Measurements from ENCODE around the gene SPINT3. TPM values are rescaled to one million over a fixed set of nuclear protein-coding genes. Genes with fewer than 3 reads are reported as not detected.

Gene SPINT3, protein sequence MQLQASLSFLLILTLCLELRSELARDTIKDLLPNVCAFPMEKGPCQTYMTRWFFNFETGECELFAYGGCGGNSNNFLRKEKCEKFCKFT
- total RNA-seq, result not detected

DNA sequence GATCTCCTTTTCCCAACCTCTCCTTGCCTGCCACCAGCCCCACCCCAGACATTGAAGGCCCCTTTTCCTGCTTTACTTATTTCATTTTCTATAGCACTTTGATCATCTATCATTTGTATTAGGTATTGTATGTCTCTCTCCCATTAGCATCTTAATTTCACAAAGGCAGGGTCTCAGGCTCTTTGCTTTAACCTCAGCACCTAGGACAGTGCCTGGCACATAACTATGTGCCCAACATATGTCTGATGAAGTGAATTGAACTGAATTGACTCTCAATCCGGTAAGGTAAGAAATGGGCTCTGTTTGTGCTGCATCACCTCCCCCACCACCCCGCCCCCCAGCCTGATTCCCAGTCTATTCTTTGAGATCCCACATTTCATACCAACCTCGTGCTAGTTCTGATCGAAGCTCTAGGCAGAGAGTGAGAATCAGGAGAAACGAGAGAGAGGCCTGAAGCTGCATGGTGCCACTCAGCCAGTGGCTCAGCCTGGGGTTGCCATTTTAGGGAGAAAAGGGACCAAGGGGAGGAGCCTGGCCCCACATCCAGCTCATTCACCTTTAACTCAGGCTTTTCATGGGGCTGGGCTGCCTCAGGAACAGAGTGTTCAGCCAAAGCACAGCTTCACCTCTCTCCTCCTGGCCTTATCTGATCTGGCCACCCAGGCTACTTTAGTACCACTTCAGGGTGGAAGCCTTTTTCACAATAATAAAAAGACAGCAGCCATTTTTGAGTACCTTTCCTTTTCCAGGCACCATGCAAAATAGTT is at the start of gene SPINT3:
SPINT3 (minus strand) TSS at position 476 of the 767 bp plus-strand sequence; CDS start at position 462, 14 bp downstream.
- TF ChIP-seq, protein P1, sequence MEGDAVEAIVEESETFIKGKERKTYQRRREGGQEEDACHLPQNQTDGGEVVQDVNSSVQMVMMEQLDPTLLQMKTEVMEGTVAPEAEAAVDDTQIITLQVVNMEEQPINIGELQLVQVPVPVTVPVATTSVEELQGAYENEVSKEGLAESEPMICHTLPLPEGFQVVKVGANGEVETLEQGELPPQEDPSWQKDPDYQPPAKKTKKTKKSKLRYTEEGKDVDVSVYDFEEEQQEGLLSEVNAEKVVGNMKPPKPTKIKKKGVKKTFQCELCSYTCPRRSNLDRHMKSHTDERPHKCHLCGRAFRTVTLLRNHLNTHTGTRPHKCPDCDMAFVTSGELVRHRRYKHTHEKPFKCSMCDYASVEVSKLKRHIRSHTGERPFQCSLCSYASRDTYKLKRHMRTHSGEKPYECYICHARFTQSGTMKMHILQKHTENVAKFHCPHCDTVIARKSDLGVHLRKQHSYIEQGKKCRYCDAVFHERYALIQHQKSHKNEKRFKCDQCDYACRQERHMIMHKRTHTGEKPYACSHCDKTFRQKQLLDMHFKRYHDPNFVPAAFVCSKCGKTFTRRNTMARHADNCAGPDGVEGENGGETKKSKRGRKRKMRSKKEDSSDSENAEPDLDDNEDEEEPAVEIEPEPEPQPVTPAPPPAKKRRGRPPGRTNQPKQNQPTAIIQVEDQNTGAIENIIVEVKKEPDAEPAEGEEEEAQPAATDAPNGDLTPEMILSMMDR (IDR thresholded peaks at IDR 0.05), result no peak
- Histone ChIP-seq H3K27ac (no peak within 1 kb of the TSS), H3K4me3 (no peak within 1 kb of the TSS), H3K27me3 (no peaks in the 10 kb centered on the region), H3K9me3 (no peaks in the 10 kb centered on the region), H3K36me3 (no peaks in the 10 kb centered on the region), H3K9ac (ENCODE audit: low read depth in 2 of 2, low read length in 2 of 2) (no peak within 1 kb of the TSS), H3K4me1 (no peaks in the 10 kb centered on the region)
- DNase-seq, result no peak
- intact Hi-C loops (cut with DNase I), result no loop called here

DNA sequence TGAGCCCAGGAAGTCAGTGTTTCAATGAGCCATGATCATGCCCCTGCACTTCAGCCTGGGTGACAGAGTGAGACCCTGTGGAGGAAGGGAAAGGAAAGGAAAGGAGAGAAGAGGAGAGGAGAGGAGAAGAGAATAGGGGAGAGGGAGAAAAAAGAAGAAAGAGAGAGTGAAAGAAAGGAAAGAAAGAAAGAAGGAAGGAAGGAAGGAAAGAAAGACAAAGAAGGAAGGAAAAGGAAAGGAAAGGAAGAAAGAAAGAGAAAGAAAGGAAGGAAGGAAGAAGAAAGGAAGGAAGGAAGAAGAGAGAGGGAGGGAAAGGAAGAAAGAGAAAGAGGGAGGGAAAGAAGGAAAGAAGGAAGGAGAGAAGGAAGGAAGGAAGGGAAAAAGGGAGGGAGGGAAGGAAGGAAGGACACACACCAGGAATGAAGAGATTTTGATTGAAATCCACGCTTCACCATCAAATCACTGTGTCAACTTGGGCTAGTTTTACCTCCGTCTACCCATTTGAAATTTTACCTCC is 49.4 kb upstream of the SPINT3 start:
- DNase-seq, result no peak
- Histone ChIP-seq H3K4me1 (no peaks in the 10 kb centered on the region), H3K9ac (ENCODE audit: low read depth in 2 of 2, low read length in 2 of 2) (no peak overlapping the region), H3K36me3 (no peaks in the 10 kb centered on the region), H3K4me3 (no peak overlapping the region), H3K27ac (no peak overlapping the region), H3K27me3 (no peaks in the 10 kb centered on the region), H3K9me3 (no peaks in the 10 kb centered on the region)
- TF ChIP-seq, protein P1 (IDR thresholded peaks at IDR 0.05), result no peak
- intact Hi-C loops (cut with DNase I), result no loop called here

DNA sequence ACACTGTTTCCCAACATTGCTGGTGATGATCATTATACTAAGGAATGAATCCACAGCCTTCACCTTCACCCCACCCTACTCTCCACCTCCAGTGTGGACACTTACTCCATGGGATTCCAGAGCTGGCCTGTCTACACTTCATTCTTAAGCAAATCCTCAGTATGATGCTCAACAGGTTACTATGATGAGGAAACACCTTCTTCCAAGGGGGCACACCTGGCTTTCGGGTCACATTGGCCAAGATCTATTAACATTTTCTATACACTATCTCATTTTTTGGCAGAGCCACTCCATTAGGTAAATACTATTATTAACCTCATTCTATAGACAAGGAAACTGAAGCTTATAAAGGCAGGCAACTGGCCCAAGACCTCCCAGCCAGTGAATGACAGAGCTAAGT is 39.8 kb upstream of the SPINT3 start:
- H3K27ac ChIP-seq, result no peak overlapping the region
- no peaks in the 10 kb centered on the region for H3K9me3 ChIP-seq
- no peak overlapping the region for H3K4me3 ChIP-seq
- DNase-seq, result no peak
- TF ChIP-seq, protein P1 (IDR thresholded peaks at IDR 0.05), result no peak
- H3K27me3 ChIP-seq, result no peaks in the 10 kb centered on the region
- peaks cover 8% of the 10 kb centered on the region for H3K4me1 ChIP-seq
- H3K36me3 ChIP-seq, result no peaks in the 10 kb centered on the region
- intact Hi-C loops (cut with DNase I), result no loop called here
- H3K9ac ChIP-seq (ENCODE audit: low read depth in 2 of 2, low read length in 2 of 2), result no peak overlapping the region

DNA sequence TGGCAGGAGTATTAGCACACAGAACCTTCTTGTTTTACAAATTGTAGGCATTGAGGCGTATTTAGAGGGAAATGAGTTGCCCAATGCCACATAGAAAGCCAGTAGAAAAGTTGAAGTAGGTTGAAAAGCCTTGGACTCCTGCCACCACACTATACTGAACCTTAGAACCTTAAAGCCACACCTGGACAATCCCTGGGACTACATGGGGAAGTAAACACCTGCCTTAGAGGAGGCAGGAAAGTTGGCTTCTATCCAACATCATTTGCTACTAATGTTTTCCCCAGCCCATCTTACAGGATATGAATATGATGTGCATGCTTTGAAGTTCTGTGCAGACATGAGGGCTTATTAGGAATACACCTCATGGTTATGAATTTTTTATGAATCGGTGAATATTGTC is 37.0 kb upstream of the SPINT3 start:
- Histone ChIP-seq H3K9me3 (no peaks in the 10 kb centered on the region), H3K36me3 (no peaks in the 10 kb centered on the region), H3K4me3 (no peak overlapping the region), H3K9ac (ENCODE audit: low read depth in 2 of 2, low read length in 2 of 2) (no peak overlapping the region), H3K27ac (no peak overlapping the region), H3K4me1 (peaks cover 8% of the 10 kb centered on the region), H3K27me3 (no peaks in the 10 kb centered on the region)
- TF ChIP-seq, protein P1 (IDR thresholded peaks at IDR 0.05), result no peak
- peak; percentile 80 for DNase-seq
- intact Hi-C loops (cut with DNase I), result no loop called here

DNA sequence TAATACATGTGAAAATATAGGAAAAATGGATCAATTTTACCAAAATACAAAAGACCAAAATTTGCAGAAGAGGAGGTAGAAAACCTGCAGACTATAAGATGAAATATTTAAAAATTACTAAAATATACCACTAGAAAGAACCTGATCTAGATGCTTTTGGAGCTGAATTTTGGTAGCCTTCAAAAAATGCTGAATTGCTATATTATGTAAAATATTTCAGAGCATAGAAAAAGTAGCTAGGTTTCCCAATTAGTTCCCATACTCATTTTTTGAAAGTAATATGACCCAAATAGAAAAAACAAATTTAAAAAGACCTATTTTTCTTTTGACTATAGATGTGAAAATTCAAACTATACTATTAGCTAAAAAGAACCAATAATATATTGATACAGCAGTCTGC is 35.3 kb upstream of the SPINT3 start:
- peaks cover 8% of the 10 kb centered on the region for H3K4me1 ChIP-seq
- no peak overlapping the region for H3K4me3 ChIP-seq

More for the DNA sequence above, 35.3 kb upstream of the SPINT3 start:
- no peaks in the 10 kb centered on the region for H3K36me3 ChIP-seq
- intact Hi-C loops (cut with DNase I), result no loop called here
- H3K9me3 ChIP-seq, result no peaks in the 10 kb centered on the region
- no peaks in the 10 kb centered on the region for H3K27me3 ChIP-seq
- H3K9ac ChIP-seq (ENCODE audit: low read depth in 2 of 2, low read length in 2 of 2), result no peak overlapping the region
- no peak for DNase-seq
- TF ChIP-seq, protein P1 (IDR thresholded peaks at IDR 0.05), result no peak
- H3K27ac ChIP-seq, result no peak overlapping the region

All from colonic mucosa (tissue), 4 donors.